BJ (cell line): ENCODE measurements around the gene MYH13. TPM values are rescaled to one million over a fixed set of nuclear protein-coding genes. Genes with fewer than 3 reads are reported as not detected.

ENCODE experiments used
- CTCF ChIA-PET: fragments of 350-600 bp; formaldehyde crosslinking; extraction: SDS; loops from one replicate; lab custom pipeline; 2021; ENCODE audit warnings: antibody characterized with exemption, inconsistent platforms; lab: Yijun Ruan, JAX
- POLR2A ChIA-PET: fragments of 300-600 bp; sonication (Branson Sonifier 250); formaldehyde crosslinking; extraction: SDS; loops from one replicate; lab custom pipeline; 2021; ENCODE audit warnings: antibody characterized with exemption; lab: Charles Lee
- DNase-seq: peaks from one replicate; pipeline ENCODE4 v3.0.0-alpha.2; 2011; ENCODE audit warnings: low read depth
- H3K27me3 ChIP-seq: 2 replicates; pipeline ENCODE4 v1.6.0; 2011; ENCODE audit warnings: low read length; ENCODE audit not compliant: control insufficient read depth, insufficient read depth
- H3K36me3 ChIP-seq: 2 replicates; pipeline ENCODE4 v1.5.1; 2011; ENCODE audit warnings: low read length; ENCODE audit not compliant: control insufficient read depth, insufficient read depth
- H3K4me3 ChIP-seq: 2 replicates; pipeline ENCODE4 v1.5.1; 2011; ENCODE audit warnings: low read depth, mild to moderate bottlenecking, control low read depth, low read length
- CTCF ChIP-seq: IDR thresholded peaks from 2 replicates; pipeline ENCODE4 v1.5.1; 2011; ENCODE audit warnings: low read depth, mild to moderate bottlenecking, control low read depth, inconsistent platforms, low read length, moderate library complexity; ENCODE audit not compliant: insufficient read depth
- polyA plus RNA-seq: library from polyadenylated mRNA; depleted of rRNA; stranded (reverse); fragments of >200 nt; gene quantifications from 2 replicates; pipeline ENCODE4 v1.2.3, GENCODE V29; 2011

The MYH13 gene
- polyA plus RNA-seq, 1 experiment, result not detected

GRCh38 chr17:10352893-10353292, 19.9 kb downstream of the MYH13 start:
- TF ChIP-seq CTCF, result no peak
- ChIA-PET CTCF (interaction anchor here (0.7 to 1.6 kb wide), 3 partner anchors 25 to 265 kb away, joined by 3 to 6 read pairs (median 5); no protein-coding TSS in a partner anchor), POLR2A (no interaction called here)
- H3K36me3 ChIP-seq, result no peaks in the 10 kb centered on the region
- no peak for DNase-seq
- no peak overlapping the region for H3K4me3 ChIP-seq
- H3K27me3 ChIP-seq, result no peaks in the 10 kb centered on the region

DNA sequence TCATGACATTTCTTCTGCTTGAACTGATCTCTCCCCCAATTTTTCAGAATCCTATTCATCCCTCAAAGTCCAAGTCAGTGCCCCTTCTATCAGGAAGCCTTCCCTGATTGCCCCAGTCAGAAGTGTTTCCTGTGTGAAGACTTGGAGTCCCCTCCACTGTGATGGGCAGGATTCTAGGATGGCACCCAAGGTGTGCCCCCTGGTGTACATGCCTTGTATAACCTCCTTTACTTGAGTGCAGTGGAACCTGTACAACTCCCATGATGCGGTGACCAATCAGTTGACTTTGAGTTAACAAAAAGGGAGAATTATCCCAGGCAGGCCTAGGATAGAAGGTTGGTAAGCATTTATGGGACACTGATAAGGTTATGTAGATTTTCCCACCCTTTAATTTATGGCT, 23.4 kb downstream of the MYH13 start:
- POLR2A ChIA-PET, result no interaction called here
- CTCF ChIA-PET, result no interaction called here
- no peaks in the 10 kb centered on the region for H3K36me3 ChIP-seq
- DNase-seq, result no peak
- H3K27me3 ChIP-seq, result no peaks in the 10 kb centered on the region
- TF ChIP-seq CTCF, result no peak
- no peak overlapping the region for H3K4me3 ChIP-seq

- Histone ChIP-seq H3K27me3 (no peaks in the 10 kb centered on the region), H3K4me3 (no peak overlapping the region), H3K36me3 (no peaks in the 10 kb centered on the region)
- no peak for TF ChIP-seq CTCF
- DNase-seq, result no peak
- ChIA-PET POLR2A (no interaction called here), CTCF (interaction anchor here (1.5 kb wide), 1 partner anchor 14 kb away, joined by 3 read pairs; no protein-coding TSS in a partner anchor)
Observed at GRCh38 chr17:10344816-10345215, 28.0 kb downstream of the MYH13 start.

DNA sequence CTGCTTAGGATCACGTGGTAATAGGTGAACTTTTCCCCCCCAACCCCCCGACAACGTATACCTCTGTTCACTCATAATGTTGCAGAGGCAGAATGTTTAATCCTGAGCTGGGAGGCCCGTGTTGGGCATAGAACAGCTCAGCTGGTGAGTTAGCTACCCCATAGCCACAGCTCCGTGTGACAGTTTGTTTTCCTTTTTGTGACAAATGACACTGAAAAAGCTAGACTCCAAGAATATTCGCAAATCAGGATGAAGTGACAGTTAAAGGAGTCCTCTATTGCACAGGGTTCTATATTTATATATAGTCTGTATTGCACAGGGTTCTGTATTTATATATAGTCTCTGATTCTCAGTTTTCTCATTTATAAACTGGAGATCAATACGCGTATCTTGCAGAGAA, 33.8 kb downstream of the MYH13 start:
- POLR2A ChIA-PET, result no interaction called here

GRCh38 chr17:10337976-10338375, 34.8 kb downstream of the MYH13 start:
- CTCF ChIA-PET, result interaction anchor here (1.5 to 16.8 kb wide), 3 partner anchors 10 to 276 kb away, joined by 3 to 366 read pairs (median 4); no protein-coding TSS in a partner anchor
- Histone ChIP-seq H3K4me3 (no peak overlapping the region), H3K36me3 (no peaks in the 10 kb centered on the region), H3K27me3 (no peaks in the 10 kb centered on the region)
- TF ChIP-seq CTCF, result no peak
- peak; percentile 43 for DNase-seq
- POLR2A ChIA-PET, result no interaction called here

More for the DNA sequence above, 33.8 kb downstream of the MYH13 start:
- CTCF ChIA-PET, result interaction anchor here (0.8 to 16.8 kb wide), 2 partner anchors 264 to 275 kb away, joined by 3 to 366 read pairs; no protein-coding TSS in a partner anchor
- Histone ChIP-seq H3K27me3 (no peaks in the 10 kb centered on the region), H3K4me3 (no peak overlapping the region), H3K36me3 (no peaks in the 10 kb centered on the region)
- TF ChIP-seq CTCF, result no peak
- no peak for DNase-seq
